Measurements from ENCODE around the gene C3orf20.

The C3orf20 gene

GRCh38 chr3:14650193-14650592 lies 24.7 kb upstream of the C3orf20 start:
- no peak for DNase-seq (ENCODE audit: low spot score)

DNA sequence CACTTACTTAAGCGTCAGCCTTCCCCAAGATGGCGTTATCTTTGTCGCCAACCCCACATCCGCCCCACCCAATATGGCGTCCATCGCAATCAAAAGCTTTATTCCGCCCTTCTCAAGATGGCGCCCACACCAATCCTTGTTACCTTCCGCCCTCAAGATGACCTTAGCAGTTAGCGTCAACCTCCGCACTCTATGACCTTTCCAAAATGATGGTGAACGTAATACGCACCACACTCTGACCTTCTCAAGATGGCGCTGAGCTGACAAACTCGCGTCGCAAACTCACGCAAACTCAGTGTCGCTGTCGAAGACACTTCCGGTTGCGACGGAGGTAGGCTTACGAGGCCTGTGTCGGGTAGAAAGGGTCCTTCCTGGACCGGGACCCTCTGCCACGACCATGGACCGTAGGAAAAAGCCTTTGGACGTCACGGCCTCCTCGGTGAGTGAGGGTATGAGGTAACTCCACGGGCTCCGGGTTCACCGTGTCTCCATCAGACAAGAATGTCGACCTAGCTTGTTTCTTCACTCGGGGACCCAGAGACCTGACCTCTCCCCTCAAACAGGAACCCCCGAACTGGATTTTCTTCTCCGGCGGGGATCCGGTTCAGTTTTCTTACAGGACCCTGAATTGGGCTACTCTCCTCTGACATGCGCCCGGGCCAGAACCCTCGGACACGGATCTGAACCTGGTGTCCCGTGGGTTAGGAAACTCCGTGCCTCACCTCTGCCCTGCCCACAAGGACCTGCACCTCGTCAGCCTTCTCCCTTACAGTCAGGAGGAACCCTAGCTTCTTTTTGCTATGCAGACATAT lies 23.3 kb upstream of the C3orf20 start, which contains the start of gene CCDC174:
Gene CCDC174, plus strand, starts transcription at position 323 of the 812 bp plus-strand sequence. Its CDS starts 75 bp downstream, at position 398.
- peak; percentile 99 for DNase-seq (ENCODE audit: low spot score)

DNA sequence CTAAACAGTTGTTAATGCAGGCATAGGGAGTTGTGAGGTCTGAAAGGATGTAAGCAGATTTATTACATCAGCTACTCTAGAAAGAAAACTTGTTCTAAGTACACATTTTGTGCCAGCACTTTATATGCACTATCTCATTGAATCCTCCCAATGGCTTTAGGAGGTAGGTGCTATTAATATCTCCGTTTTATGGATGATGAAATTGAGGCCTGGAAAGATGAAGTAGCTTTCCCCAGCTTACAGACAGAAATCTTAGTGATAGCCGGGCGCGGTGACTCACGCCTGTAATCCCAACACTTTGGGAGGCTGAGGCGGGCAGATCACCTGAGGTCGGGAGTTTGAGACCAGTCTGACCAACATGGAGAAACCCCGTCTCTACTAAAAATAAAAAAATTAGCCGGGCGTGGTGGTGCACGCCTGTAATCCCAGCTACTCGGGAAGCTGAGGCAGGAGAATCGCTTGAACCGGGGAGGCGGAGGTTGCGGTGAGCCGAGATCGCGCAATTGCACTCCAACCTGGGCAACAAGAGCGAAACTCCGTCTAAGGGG lies 22.5 kb upstream of the C3orf20 start:
- peak; percentile 4 for DNase-seq (ENCODE audit: low spot score)

DNA sequence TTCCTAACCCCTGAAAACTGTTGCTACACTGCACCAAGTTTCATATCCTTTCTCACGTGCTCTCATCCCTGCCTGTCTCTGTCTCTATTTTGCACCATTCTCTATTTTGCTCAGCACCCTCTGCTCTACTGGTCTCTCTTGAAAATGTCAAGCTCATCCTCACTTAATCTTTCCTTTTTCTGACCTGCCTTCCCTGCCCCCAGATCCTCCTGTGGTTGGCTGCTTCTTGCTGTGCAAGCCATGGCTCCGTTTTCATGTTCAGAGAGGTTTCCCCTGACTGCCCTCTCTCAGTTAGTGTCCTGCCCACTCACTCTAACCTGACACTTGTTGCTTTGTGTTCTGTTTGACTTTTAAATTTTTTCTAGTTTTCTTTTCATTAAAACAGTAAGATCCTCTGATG lies 17.4 kb upstream of the C3orf20 start:
- no peak for DNase-seq (ENCODE audit: low spot score)

GRCh38 chr3:14658978-14659377 lies 16.0 kb upstream of the C3orf20 start:
- DNase-seq (ENCODE audit: low spot score) = no peak

- no peak for DNase-seq (ENCODE audit: low spot score)
Measured at GRCh38 chr3:14660942-14661341, 14.0 kb upstream of the C3orf20 start.

DNA sequence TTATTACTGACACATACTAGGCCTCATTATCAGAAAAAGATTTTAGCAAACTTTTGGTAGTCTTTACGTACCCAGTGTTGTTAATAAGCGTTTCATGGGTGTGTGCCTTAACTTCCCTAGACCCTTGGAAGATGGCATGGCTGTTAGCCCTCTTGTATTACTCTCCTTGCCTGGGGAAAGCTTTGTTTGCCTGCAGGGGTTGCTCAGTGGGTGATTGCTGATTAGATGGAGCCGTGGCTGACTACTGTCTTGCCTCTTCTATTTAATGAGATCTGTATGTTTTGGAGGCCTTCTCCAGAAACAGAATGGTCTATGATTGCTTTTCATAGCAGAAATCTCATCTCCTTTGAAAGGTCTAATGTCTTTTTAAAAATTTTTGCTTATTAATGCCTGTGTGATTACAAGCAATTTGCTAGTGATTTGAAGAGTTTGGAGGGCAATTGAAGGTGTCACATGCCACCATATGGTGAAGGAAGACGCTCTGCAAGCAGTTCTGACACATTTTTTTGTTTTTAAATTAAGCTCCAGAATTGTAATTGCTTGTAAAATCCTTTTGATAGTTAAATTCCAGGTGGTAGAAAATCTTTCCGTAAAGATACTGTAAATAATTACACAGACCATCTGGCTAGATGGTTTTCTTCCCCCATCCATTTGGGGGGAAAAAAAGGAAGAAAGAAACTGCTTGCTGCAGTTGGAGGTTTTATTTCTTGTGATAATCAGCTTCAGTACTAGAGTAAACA lies 11.4 kb upstream of the C3orf20 start:
- DNase-seq (ENCODE audit: low spot score) = no peak

- no peak for DNase-seq (ENCODE audit: low spot score)
Measured at GRCh38 chr3:14664170-14664569, 10.8 kb upstream of the C3orf20 start.

GRCh38 chr3:14672588-14672987 lies 2.4 kb upstream of the C3orf20 start:
- DNase-seq (ENCODE audit: low spot score) = no peak

DNA sequence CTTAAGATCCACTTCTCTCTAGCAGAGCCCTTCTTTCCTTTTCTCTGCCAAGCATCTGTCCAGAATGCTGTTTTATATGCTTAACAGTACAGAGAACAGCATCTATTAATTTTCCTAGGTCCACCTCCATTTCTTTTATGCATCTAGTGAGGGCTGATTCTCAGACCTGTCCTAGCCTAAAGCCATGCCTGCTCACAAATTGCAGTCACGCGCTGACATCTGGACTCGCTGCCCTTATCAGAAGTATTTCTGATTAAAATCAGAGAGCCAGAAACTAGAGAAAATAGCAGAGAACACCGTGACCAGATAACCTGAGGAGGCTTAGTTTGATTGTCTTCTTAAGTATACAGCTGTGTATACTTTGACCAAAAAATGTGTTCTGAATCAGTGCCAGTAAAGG lies 1.9 kb downstream of the C3orf20 start:
- no peak for DNase-seq (ENCODE audit: low spot score)

GRCh38 chr3:14678015-14678503 lies 3.1 kb downstream of the C3orf20 start:
- no peak for DNase-seq (ENCODE audit: low spot score)

- no peak for DNase-seq (ENCODE audit: low spot score)
Measured at GRCh38 chr3:14680115-14680514, 5.2 kb downstream of the C3orf20 start.

GRCh38 chr3:14680716-14681115 lies 5.8 kb downstream of the C3orf20 start:
- no peak for DNase-seq (ENCODE audit: low spot score)

GRCh38 chr3:14684447-14684846 lies 9.5 kb downstream of the C3orf20 start:
- no peak for DNase-seq (ENCODE audit: low spot score)

- no peak for DNase-seq (ENCODE audit: low spot score)
Measured at GRCh38 chr3:14685179-14685578, 10.2 kb downstream of the C3orf20 start.

DNA sequence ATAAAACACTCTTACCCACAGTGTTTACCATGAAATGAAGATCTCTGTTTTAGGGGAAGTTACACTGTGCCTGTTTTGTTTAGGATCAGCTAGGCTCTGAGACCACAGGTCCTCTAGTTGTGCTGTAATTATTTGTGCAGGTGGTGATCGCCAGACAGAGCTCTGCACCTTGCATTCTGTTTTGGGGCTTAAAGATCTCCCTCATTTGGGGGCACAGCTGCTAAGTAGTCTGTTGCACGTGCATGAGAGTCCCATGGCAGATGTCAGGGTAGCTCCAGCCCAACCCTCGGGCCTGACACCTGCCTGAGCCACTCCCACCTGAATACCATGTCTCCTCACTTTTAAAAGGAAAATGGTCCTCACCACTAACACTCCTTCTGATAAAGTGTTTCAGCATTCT lies 12.4 kb downstream of the C3orf20 start:
- no peak for DNase-seq (ENCODE audit: low spot score)

DNA sequence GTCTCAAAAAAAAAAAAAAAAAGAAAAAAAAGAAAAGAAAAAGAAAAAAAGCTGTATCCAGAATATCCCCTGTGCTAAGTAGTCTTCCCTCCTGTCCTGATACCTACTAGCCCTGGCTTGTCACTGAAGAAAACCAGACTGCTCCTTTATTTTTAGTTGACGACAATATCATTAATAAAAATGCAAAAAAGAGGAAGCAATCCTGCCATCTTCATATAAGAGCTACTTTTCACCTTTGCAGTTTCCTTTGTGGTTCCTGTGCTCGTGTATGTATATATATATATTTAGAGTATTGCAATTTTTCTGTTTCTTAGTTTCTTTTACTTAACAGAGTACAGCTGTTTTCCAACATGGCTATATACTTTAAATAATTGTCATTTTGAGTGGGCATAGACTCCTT lies 13.6 kb downstream of the C3orf20 start:
- DNase-seq (ENCODE audit: low spot score) = no peak

DNA sequence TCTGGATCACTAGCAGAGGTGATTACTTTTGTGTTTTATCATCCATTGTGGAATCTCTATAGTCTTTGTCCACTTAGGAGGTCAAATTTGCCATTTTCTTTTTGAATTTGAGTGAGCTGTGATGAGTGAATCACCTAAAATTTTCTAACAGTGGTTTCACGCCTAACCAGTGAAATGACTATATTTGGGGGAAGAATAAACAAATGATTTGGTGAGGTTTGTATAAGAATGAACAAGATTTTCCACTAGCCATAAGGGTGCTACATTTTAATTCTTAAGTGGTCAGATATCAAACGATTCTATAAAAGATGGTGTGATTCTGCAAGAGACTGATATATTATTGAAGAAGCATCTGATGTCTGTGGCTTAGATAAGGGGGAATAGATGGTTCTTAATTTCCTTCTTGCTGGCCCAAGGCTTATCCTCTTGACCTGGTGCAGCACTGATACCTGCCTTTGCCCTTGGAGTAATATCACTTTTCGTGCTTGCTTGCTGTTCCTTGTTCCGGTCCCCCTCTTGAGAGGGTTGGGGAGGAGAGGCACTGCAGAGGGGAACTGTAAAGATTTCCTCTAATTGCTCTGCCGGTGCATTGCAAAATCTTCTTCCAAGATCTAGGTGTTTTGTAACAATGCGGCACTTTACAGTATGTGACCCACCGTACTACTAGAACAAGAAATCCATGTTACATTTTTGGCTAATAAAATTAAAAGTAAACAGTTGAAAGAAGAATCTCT lies 14.5 kb downstream of the C3orf20 start:
- no peak for DNase-seq (ENCODE audit: low spot score)

DNA sequence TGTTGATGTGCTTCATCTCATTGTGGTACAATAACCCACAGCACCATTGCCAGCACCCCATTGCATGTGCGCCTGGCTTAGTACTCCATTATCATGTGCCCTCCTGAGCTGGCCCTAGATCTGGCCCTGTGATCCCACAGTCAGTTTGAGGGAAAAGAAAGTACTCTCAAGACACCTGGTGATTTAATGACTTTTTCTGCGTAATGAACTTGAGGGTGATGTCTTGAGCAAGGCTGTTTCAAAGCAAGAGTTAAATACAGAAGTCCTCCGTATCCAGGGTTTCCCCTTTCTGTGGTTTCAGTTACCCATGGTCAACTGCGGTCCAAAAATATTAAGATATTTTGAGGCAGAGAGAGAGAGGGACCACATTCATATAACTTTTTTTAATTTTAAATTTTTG lies 16.3 kb downstream of the C3orf20 start:
- DNase-seq (ENCODE audit: low spot score) = no peak

GRCh38 chr3:14691719-14692118 lies 16.8 kb downstream of the C3orf20 start:
- DNase-seq (ENCODE audit: low spot score) = no peak

DNA sequence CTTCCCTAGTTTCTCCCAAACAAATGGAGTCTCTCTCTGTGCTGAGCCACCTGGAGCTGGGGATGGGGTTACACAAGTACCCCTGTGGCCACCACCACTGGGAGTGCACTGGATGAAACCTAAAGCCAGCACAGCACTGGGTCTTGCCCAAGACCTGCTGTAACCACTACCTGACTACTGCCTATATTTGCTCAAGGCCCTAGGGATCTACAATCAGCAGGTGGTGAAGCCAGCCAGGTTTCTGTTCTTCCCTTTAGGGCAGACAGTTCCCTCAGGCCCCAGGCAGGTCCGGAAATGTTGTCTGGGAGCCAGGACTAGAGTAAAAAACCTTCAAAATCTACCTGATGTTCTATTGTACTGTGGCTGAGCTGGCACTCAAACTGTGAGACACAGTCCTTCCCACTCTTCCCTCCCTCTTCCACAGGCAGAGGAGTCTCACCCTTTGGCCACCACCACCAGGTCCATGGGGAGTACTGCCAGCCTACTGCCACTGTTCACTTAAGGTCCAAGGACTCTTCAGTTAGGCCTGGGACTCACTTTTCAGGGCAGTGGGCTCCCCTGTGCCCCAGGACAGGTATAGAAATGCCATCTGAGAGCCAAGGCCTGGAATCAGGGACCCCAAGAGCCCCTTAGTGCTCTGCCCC lies 23.8 kb downstream of the C3orf20 start:
- no peak for DNase-seq (ENCODE audit: low spot score)

GRCh38 chr3:14699643-14700042 lies 24.7 kb downstream of the C3orf20 start:
- DNase-seq (ENCODE audit: low spot score) = no peak
